H1 (cell line): ENCODE measurements around the gene SIK3. TPM values are rescaled to one million over a fixed set of nuclear protein-coding genes. Genes with fewer than 3 reads are reported as not detected.

Source experiments
- CTCF ChIA-PET: fragments of 300-600 bp; sonication (Branson Sonifier 250); formaldehyde crosslinking; loops from one replicate; lab custom pipeline; 2021; ENCODE audit not compliant: partially characterized antibody; lab: Charles Lee
- POLR2A ChIA-PET: fragments of 300-600 bp; sonication (Branson Sonifier 250); formaldehyde crosslinking; loops from one replicate; lab custom pipeline; 2021; ENCODE audit warnings: inconsistent platforms; ENCODE audit not compliant: partially characterized antibody; lab: Charles Lee
- DNase-seq, 2 experiments: peaks; one replicate each; pipeline versions ENCODE4 v3.0.0 to v3.0.0-alpha.2; 2010 to 2022; ENCODE audit warnings: low spot score in 2 of 2, low read depth in 1 of 2, mixed read lengths in 1 of 2
- FAIRE-seq: peaks from 2 replicates; lab custom pipeline; 2011; peaks lifted over from hg19 to GRCh38; lab: Jason Lieb, UNC
- H2AFZ ChIP-seq: 2 replicates; pipeline ENCODE4 v1.8.1; 2012; ENCODE audit warnings: low read length, inconsistent platforms
- H2AK5ac ChIP-seq: 2 replicates; pipeline ENCODE4 v1.6.1; 2013; ENCODE audit warnings: low read depth, low read length
- H2BK120ac ChIP-seq: replicated peaks from 2 replicates; pipeline ENCODE3; 2013; ENCODE audit warnings: low read depth, low read length, inconsistent platforms
- H2BK12ac ChIP-seq: 2 replicates; pipeline ENCODE4 v1.6.1; 2013; ENCODE audit warnings: low read depth, low read length
- H2BK15ac ChIP-seq: 2 replicates; pipeline ENCODE4 v1.6.1; 2013; ENCODE audit warnings: low read length
- H2BK20ac ChIP-seq: 2 replicates; pipeline ENCODE4 v1.6.1; 2013; ENCODE audit warnings: low read length
- H2BK5ac ChIP-seq: 2 replicates; pipeline ENCODE4 v1.6.1; 2013; ENCODE audit warnings: low read depth, low read length
- H3K14ac ChIP-seq: 2 replicates; pipeline ENCODE4 v1.6.1; 2013; ENCODE audit warnings: inconsistent platforms; ENCODE audit not compliant: insufficient read length
- H3K18ac ChIP-seq: 2 replicates; pipeline ENCODE4 v1.6.1; 2013; ENCODE audit warnings: low read length; ENCODE audit errors: extremely low read depth
- H3K23ac ChIP-seq: 2 replicates; pipeline ENCODE4 v1.6.1; 2013; ENCODE audit warnings: inconsistent platforms; ENCODE audit not compliant: insufficient read length
- H3K23me2 ChIP-seq: 2 replicates; pipeline ENCODE4 v1.6.1; 2013; ENCODE audit warnings: low read depth, low read length
- H3K27ac ChIP-seq: 2 replicates; pipeline ENCODE4 v1.6.1; 2011; ENCODE audit warnings: low read depth, low read length, inconsistent platforms
- H3K27me3 ChIP-seq, 4 experiments: replicated peaks in 1 of 4; 1 replicate in 1 of 4; 2 replicates in 3 of 4; pipeline versions ENCODE4 v1.6.1 to v1.8.1; 2011 to 2013; ENCODE audit warnings: low read length in 3 of 4, mild to moderate bottlenecking in 3 of 4, inconsistent platforms in 2 of 4, mixed read lengths in 2 of 4, moderate library complexity in 1 of 4; ENCODE audit not compliant: control insufficient read depth in 3 of 4, insufficient read depth in 3 of 4; ENCODE audit errors: extremely low read depth in 1 of 4
- H3K36me3 ChIP-seq, 4 experiments: 2 replicates each; pipeline versions ENCODE4 v1.6.1 to v1.8.1; 2011 to 2013; ENCODE audit warnings: mild to moderate bottlenecking in 4 of 4, low read length in 3 of 4, moderate library complexity in 2 of 4, control low read depth in 1 of 4, inconsistent platforms in 1 of 4; ENCODE audit not compliant: insufficient read depth in 4 of 4, control insufficient read depth in 2 of 4
- H3K4ac ChIP-seq: replicated peaks from 2 replicates; pipeline ENCODE3; 2013; ENCODE audit warnings: low read length, low read depth, mixed read lengths, inconsistent platforms; ENCODE audit not compliant: insufficient read length
- H3K4me1 ChIP-seq, 4 experiments: replicated peaks in 1 of 4; 1 replicate in 1 of 4; 2 replicates in 3 of 4; pipeline versions ENCODE4 v1.6.1 to v1.8.1; 2011 to 2013; ENCODE audit warnings: low read length in 3 of 4, inconsistent platforms in 2 of 4, mixed read lengths in 1 of 4; ENCODE audit not compliant: insufficient read depth in 4 of 4, control insufficient read depth in 3 of 4
- H3K4me2 ChIP-seq, 2 experiments: 2 replicates each; pipeline versions ENCODE4 v1.6.1 to v1.8.1; 2011 to 2013; ENCODE audit warnings: low read depth in 2 of 2, low read length in 2 of 2, control low read depth in 1 of 2, inconsistent platforms in 1 of 2, mild to moderate bottlenecking in 1 of 2; ENCODE audit not compliant: insufficient read depth in 1 of 2
- H3K4me3 ChIP-seq, 4 experiments: fragments of 200-600, 300-600 bp in 1 of 4; sonication (generic), shearing (Covaris generic), sonication (Bioruptor Twin) in 1 of 4; 2 replicates each; pipeline versions ENCODE4 v1.5.1 to v1.8.1; 2011 to 2016; ENCODE audit warnings: low read length in 4 of 4, low read depth in 3 of 4, control low read depth in 2 of 4, inconsistent platforms in 2 of 4, mild to moderate bottlenecking in 2 of 4, mixed read lengths in 1 of 4, moderate library complexity in 1 of 4; ENCODE audit not compliant: insufficient read depth in 2 of 4; ENCODE audit errors: extremely low read depth in 1 of 4
- H3K56ac ChIP-seq: replicated peaks from 2 replicates; pipeline ENCODE3; 2013; ENCODE audit warnings: low read depth, mild to moderate bottlenecking, mixed read lengths, low read length, inconsistent platforms; ENCODE audit not compliant: insufficient read length
- H3K79me1 ChIP-seq: 2 replicates; pipeline ENCODE4 v1.6.1; 2013; ENCODE audit warnings: low read depth, low read length, control low read depth
- H3K79me2 ChIP-seq, 2 experiments: 2 replicates each; pipeline versions ENCODE4 v1.6.1 to v1.8.1; 2012 to 2013; ENCODE audit warnings: low read length in 2 of 2, mild to moderate bottlenecking in 2 of 2, inconsistent platforms in 1 of 2; ENCODE audit not compliant: insufficient read depth in 2 of 2, control insufficient read depth in 1 of 2
- H3K9ac ChIP-seq, 4 experiments: replicated peaks in 1 of 4; 1 replicate in 1 of 4; 2 replicates in 3 of 4; pipeline versions ENCODE4 v1.6.1 to v1.8.1; 2011 to 2013; ENCODE audit warnings: low read depth in 3 of 4, low read length in 3 of 4, control low read depth in 2 of 4, mild to moderate bottlenecking in 2 of 4, moderate library complexity in 2 of 4, inconsistent platforms in 1 of 4; ENCODE audit errors: extremely low read depth in 1 of 4
- H3K9me3 ChIP-seq, 2 experiments: 2 replicates each; pipeline versions ENCODE4 v1.6.1 to v1.8.1; 2012 to 2013; ENCODE audit warnings: mild to moderate bottlenecking in 2 of 2, moderate library complexity in 2 of 2, control low read depth in 1 of 2, inconsistent platforms in 1 of 2, low read depth in 1 of 2, low read length in 1 of 2, mixed read lengths in 1 of 2; ENCODE audit not compliant: insufficient read depth in 2 of 2
- H4K20me1 ChIP-seq, 2 experiments: replicated peaks in 1 of 2; 2 replicates each; pipeline versions ENCODE3 to v1.8.1; 2011 to 2013; ENCODE audit warnings: inconsistent platforms in 2 of 2, low read length in 2 of 2, mild to moderate bottlenecking in 1 of 2; ENCODE audit not compliant: insufficient read depth in 2 of 2, control insufficient read depth in 1 of 2
- H4K5ac ChIP-seq: 2 replicates; pipeline ENCODE4 v1.6.1; 2013; ENCODE audit warnings: low read length, low read depth, mixed read lengths, inconsistent platforms; ENCODE audit not compliant: insufficient read length
- H4K8ac ChIP-seq: 2 replicates; pipeline ENCODE4 v1.8.0; 2013; ENCODE audit warnings: mild to moderate bottlenecking, moderate library complexity, low read length, inconsistent platforms; ENCODE audit not compliant: insufficient read depth; ENCODE audit errors: extremely low read depth
- H4K91ac ChIP-seq: replicated peaks from 2 replicates; pipeline ENCODE3; 2013; ENCODE audit warnings: low read length, mixed read lengths, inconsistent platforms; ENCODE audit not compliant: insufficient read length
- CBX8 ChIP-seq: fragments of 300-800, 300-1000 bp; sonication (generic); IDR thresholded peaks from 2 replicates; pipeline ENCODE4 v1.7.1; 2016; ENCODE audit warnings: low read depth, low read length, borderline replicate concordance
- CEBPB ChIP-seq: IDR thresholded peaks from 2 replicates; pipeline ENCODE4 v1.6.1; 2012; ENCODE audit warnings: low read depth, low read length
- WGBS, 2 experiments: shearing (Covaris generic) in 1 of 2; methylation state at CpG; one replicate each; pipeline versions ENCODE4 v1.1.6 to v1.1.7; 2013 to 2015; ENCODE audit warnings: low lambda C conversion rate in 2 of 2, mixed read lengths in 2 of 2, inconsistent platforms in 1 of 2, low coverage in 1 of 2, missing lambda C conversion rate in 1 of 2; ENCODE audit not compliant: insufficient replicate concordance in 2 of 2, insufficient coverage in 1 of 2, insufficient read length in 1 of 2; ENCODE audit errors: extremely low coverage in 1 of 2, missing lambda C conversion rate in 1 of 2; 5-methylcytosine and 5-hydroxymethylcytosine counted together
- polyA plus RNA-seq, 7 experiments: library from polyadenylated mRNA; depleted of rRNA in 3 of 7; stranded (reverse) in 5 of 7; unstranded in 2 of 7; fragments of >200 nt in 5 of 7; fragments of 200-250 nt in 2 of 7; gene quantifications; 1 replicate in 5 of 7; 2 replicates in 1 of 7; 4 replicates in 1 of 7; pipeline versions ENCODE4 v1.2.1 to v1.2.3, GENCODE V29; 2011 to 2013; ENCODE audit warnings: missing spikeins in 2 of 7, mixed read lengths in 2 of 7
- total RNA-seq: library from RNA; stranded (reverse); fragmentation: NEBNext Ultra II Directional; extraction: Animal tissue kit (Norgen Biotek cat#: 25700); gene quantifications from 2 replicates; pipeline ENCODE4 v1.2.1, GENCODE V29; 2021

Gene SIK3
- total and polyA plus RNA-seq, 2 of the 8 experiments (the other 6 are each of a cell fraction or from before 2014, with no cell fraction given): 19.9 to 32.1 TPM

DNA sequence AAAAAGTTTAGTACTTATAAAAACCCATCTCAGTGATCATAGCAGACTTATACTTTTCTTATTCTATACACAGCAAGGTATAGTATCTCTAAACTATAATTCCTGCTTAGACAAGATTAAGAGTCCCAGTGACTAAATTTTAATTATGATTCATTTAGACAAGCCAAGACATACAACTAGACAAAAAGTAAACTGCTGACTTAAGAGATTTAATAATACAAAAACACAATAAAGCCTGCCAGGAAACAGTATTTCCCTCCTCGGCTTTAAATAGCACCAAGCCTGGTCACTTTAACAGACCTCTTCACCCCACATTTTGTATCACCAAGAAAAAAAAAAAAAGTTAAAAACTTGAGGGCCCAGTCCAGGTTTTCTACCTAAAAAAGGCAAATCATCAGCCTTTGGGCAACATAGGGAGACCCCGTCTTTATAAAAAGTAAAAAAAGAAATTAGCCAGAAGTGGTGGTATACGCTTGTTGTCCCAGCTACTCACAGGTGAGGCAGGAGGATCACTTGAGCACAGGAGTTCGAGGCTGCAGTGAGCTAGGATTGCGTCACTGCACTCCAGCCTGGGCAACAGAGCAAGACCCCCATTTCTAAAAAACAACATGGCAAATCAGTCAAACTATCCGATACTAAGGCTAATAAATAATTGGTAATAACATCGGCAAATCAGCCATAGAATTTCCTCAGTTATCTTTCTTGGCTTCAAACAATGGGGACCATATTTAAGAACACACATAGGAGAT, 53.8 kb downstream of the SIK3 start:
- no peak overlapping the region for H4K8ac ChIP-seq
- H3K56ac ChIP-seq: no peak overlapping the region
- WGBS, 2 experiments: 90% methylated on average over 7 of the region's 7 CpGs; no CpG with 5 or more reads in 1 of the 2 experiments
- FAIRE-seq: no peak
- no peak overlapping the region for H2BK20ac ChIP-seq
- H3K79me2 ChIP-seq: peaks cover 0 to 48% of the 10 kb centered on the region in 2 experiments; a peak in 2 of 4 replicates
- H3K27ac ChIP-seq: no peak overlapping the region
- peaks cover 2 to 7% of the 10 kb centered on the region in 2 experiments for H4K20me1 ChIP-seq
- H2AFZ ChIP-seq: no peak overlapping the region
- no peak overlapping the region for H2BK120ac ChIP-seq
- H3K4me2 ChIP-seq: no peak overlapping the region
- ChIA-PET POLR2A (no interaction called here), CTCF (interaction anchor here (0.7 to 1.1 kb wide), 2 partner anchors 9 to 253 kb away, joined by 3 to 5 read pairs; partner anchors contain the start of gene APOA5)
- H3K4me3 ChIP-seq: no peak overlapping the region
- H3K14ac ChIP-seq: no peak overlapping the region
- no peaks in the 10 kb centered on the region for H3K23me2 ChIP-seq
- H4K5ac ChIP-seq: no peak overlapping the region
- H3K18ac ChIP-seq: no peak overlapping the region
- no peak for DNase-seq
- peaks cover 0 to 5% (median 2%) of the 10 kb centered on the region in 4 experiments; a peak in 1 of 7 replicates for H3K4me1 ChIP-seq
- H3K9ac ChIP-seq: no peak overlapping the region
- H2BK5ac ChIP-seq: no peak overlapping the region
- H3K79me1 ChIP-seq: no peaks in the 10 kb centered on the region
- H2BK12ac ChIP-seq: no peak overlapping the region
- H3K36me3 ChIP-seq: no peaks in the 10 kb centered on the region
- no peaks in the 10 kb centered on the region for H3K27me3 ChIP-seq
- no peak overlapping the region for H4K91ac ChIP-seq
- no peak for TF ChIP-seq CBX8
- peak; percentile 84 for TF ChIP-seq CEBPB
- H2AK5ac ChIP-seq: no peak overlapping the region
- H3K4ac ChIP-seq: no peak overlapping the region
- no peak overlapping the region for H3K23ac ChIP-seq
- H2BK15ac ChIP-seq: no peak overlapping the region
- H3K9me3 ChIP-seq: no peaks in the 10 kb centered on the region
